ENCODE results near the gene IRAG1.

IRAG1 gene

DNA sequence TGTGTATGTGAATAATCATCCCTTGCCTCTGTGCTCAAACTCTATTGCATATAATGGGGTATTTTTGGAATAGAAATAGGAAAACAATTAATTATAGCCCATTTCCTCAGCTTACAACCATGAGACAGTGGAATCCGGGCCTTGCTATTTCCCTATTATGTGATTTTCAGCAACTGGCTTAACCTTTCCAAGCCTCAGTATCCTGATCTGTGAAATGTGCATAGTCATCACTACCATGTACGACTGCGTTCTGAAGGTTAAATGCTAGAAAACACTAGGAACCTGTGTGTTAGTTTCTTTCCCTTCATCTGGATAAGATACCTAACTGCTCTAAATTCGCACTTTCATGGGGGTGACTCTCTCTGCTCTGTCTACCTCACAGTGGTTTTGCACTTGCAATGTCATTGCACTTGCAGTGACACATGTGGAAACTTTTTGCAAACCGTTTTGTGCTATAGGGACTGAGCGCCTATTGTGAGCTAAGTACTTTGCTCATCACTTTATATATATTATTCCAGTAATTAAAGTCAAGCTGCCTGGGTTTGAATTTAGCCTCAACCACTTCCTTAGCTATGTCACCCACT, 48.3 kb downstream of the IRAG1 start:
- DNase-seq (ENCODE audit: low read depth) = no peak
